HepG2 (cell line): ENCODE results near the gene CBLN3. TPM values are rescaled to one million over a fixed set of nuclear protein-coding genes. Genes with fewer than 3 reads are reported as not detected.

ENCODE experiments used
- AKNA ChIP-seq: sonication (generic); formaldehyde crosslinking; IDR thresholded peaks from 2 replicates; pipeline ENCODE4 v1.4.0; 2020; ENCODE audit warnings: missing genetic modification reagents, borderline replicate concordance
- GLI4 ChIP-seq: sonication (generic); formaldehyde crosslinking; IDR thresholded peaks from 2 replicates; pipeline ENCODE4 v1.5.1; 2020; ENCODE audit warnings: missing genetic modification reagents, mild to moderate bottlenecking, moderate library complexity, borderline replicate concordance
- GMEB1 ChIP-seq: sonication (generic); formaldehyde crosslinking; IDR thresholded peaks from 2 replicates; pipeline ENCODE4 v1.5.1; 2020; ENCODE audit warnings: missing genetic modification reagents, mild to moderate bottlenecking, borderline replicate concordance
- HDAC1 ChIP-seq: sonication (generic); formaldehyde crosslinking; IDR thresholded peaks from 2 replicates; pipeline ENCODE4 v1.5.1; 2020; ENCODE audit warnings: mild to moderate bottlenecking, missing genetic modification reagents
- HMGXB3 ChIP-seq: sonication (generic); formaldehyde crosslinking; IDR thresholded peaks from 2 replicates; pipeline ENCODE4 v1.4.0; 2020; ENCODE audit warnings: missing genetic modification reagents, borderline replicate concordance
- KDM1A ChIP-seq: IDR thresholded peaks from 2 replicates; pipeline ENCODE4 v1.6.1; 2016; ENCODE audit warnings: missing compliant biosample characterization
- PAX8 ChIP-seq: sonication (generic); formaldehyde crosslinking; IDR thresholded peaks from 2 replicates; pipeline ENCODE4 v1.8.0; 2022; ENCODE audit warnings: mild to moderate bottlenecking, missing genetic modification reagents, borderline replicate concordance
- PHF8 ChIP-seq: sonication (generic); formaldehyde crosslinking; IDR thresholded peaks from 2 replicates; pipeline ENCODE4 v1.5.0; 2020; ENCODE audit warnings: missing genetic modification reagents
- STAG1 ChIP-seq: sonication (generic); formaldehyde crosslinking; IDR thresholded peaks from 2 replicates; pipeline ENCODE4 v1.4.0; 2020; ENCODE audit warnings: missing genetic modification reagents
- ZBTB26 ChIP-seq: IDR thresholded peaks from 2 replicates; pipeline ENCODE4 v1.6.1; 2016; ENCODE audit warnings: missing compliant biosample characterization, missing genetic modification reagents, borderline replicate concordance
- ZNF550 ChIP-seq: sonication (generic); formaldehyde crosslinking; IDR thresholded peaks from 2 replicates; pipeline ENCODE4 v1.4.0; 2020; ENCODE audit warnings: mild to moderate bottlenecking, missing genetic modification reagents, borderline replicate concordance
- ZXDC ChIP-seq: sonication (generic); formaldehyde crosslinking; IDR thresholded peaks from 2 replicates; pipeline ENCODE4 v1.5.0; 2020; ENCODE audit warnings: mild to moderate bottlenecking, missing genetic modification reagents
- polyA plus RNA-seq, 8 experiments: library from polyadenylated mRNA; depleted of rRNA in 3 of 8; stranded (reverse) in 7 of 8; unstranded in 1 of 8; fragments of >200 nt; fragmentation: Illumina TruSeq in 4 of 8; extraction: Trizol in 4 of 8; gene quantifications; 2 replicates each; pipeline versions ENCODE4 v1.2.1 to v1.2.3, GENCODE V29; 2011 to 2016; ENCODE audit warnings: low read depth in 4 of 8, missing spikeins in 1 of 8, mixed read lengths in 1 of 8; ENCODE audit not compliant: insufficient read depth in 1 of 8
- total RNA-seq, 5 experiments: library from RNA; depleted of rRNA; stranded (reverse); fragments of >200 nt; fragmentation: Illumina TruSeq; extraction: Trizol; gene quantifications; 2 replicates each; pipeline ENCODE4 v1.2.3, GENCODE V29; 2016; ENCODE audit warnings: low read depth in 1 of 5

The CBLN3 gene
- total and polyA plus RNA-seq, 2 of the 13 experiments (the other 11 are each of a cell fraction or from before 2014, with no cell fraction given): 0.66 to 0.98 TPM

- TF ChIP-seq AKNA (CRISPR knock-in tag) (no peak), STAG1 (CRISPR knock-in tag) (peak; percentile 25), ZNF550 (CRISPR knock-in tag) (peak; percentile 92; the same call in 1 of the 2 replicates), HMGXB3 (CRISPR knock-in tag) (0 out of 2 replicates have a peak, but pooled peaks have one; percentile 82), KDM1A (CRISPR knock-in tag) (peak; percentile 69; the same call in 1 of the 2 replicates), ZBTB26 (CRISPR knock-in tag) (peak; percentile 84), ZXDC (CRISPR knock-in tag) (no peak), PHF8 (CRISPR knock-in tag) (no peak; the same call in 1 of the 2 replicates), GMEB1 (CRISPR knock-in tag) (0 out of 2 replicates have a peak, but pooled peaks have one; percentile 6), PAX8 (CRISPR knock-in tag) (peak; percentile 80; the same call in 1 of the 2 replicates), HDAC1 (CRISPR knock-in tag) (no peak), GLI4 (CRISPR knock-in tag) (no peak; the same call in 1 of the 2 replicates)
Measured at GRCh38 chr14:24426912-24427536, 2.4 kb downstream of the CBLN3 start (continued).
